Left forelimb (tissue), 1 donor: ENCODE results near the gene EBF3.

Experiments used
- DNase-seq: peaks from one replicate; pipeline ENCODE4 v3.0.0-alpha.2; 2018; ENCODE audit warnings: low spot score

Gene EBF3

DNA sequence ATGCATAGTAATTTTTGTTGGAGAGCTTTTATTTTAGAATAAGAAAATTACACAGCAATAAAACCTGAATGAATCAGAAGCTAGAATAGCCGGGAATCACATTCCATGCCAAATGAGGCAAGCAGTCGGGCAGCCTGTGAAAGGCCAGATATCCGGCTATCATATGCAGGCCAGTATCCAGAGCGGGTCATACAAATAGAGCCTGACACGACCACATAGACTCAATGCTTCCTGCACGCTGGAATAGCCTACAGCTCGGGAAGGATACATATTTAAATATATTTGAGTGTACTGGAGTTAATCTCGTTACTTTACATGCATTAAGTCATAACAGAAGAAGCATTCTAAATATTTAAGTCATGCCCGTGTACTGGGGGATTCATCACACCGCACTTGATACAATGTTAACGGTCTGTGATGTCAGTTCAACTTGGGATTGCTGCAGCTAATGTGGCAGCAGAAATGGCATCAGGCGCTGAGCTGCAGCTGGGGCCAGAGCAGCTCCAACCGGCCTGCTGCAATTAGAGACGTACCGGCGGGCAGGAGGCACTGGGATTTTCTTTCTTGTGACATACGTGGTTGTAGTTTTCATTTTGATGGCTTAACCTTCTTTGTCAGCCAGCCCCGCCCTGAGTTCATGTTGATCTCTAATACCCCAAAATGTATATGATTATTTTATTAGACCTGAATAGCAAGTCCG lies 112.0 kb downstream of the EBF3 start:
- DNase-seq: peak; percentile 37

DNA sequence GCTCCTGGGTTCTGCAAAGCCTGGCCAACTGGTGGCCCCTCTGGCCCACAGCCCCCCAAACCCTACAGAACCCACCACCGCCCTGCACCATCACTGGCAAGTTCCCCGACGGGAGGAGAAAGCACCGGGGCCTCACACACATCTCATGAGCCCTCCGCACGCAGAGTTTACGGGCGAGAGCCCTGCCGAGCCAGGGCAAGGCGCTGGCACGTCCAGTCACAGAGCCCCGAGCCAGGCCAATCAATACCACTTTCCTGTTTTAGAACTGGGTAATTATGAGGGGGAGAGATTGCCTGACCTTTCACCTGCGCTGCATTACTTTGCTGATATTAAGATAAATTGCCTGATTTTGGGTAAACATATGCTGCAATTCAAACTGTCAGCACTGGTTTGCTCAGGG lies 113.3 kb downstream of the EBF3 start:
- peak; percentile 36 for DNase-seq

DNA sequence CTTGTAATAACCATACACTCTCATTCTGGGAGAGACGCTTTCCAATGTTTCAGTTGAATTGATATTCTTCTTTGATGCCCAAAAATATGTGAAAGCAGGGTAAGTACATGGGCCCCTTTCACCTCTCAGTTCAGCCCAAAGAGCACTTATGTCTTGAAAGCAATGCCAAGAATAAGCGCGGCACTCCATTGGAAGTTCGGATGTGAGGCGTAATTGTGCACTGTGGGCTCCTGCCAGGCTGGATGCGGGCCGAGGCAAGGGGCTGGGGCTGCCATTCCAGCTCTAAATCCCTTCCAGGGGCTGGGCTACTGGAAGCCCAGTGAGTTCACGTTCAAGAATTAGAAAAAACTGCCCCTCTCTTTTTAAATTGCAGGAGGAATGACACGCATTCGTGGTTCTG lies 113.8 kb downstream of the EBF3 start:
- DNase-seq: peak; percentile 26

DNA sequence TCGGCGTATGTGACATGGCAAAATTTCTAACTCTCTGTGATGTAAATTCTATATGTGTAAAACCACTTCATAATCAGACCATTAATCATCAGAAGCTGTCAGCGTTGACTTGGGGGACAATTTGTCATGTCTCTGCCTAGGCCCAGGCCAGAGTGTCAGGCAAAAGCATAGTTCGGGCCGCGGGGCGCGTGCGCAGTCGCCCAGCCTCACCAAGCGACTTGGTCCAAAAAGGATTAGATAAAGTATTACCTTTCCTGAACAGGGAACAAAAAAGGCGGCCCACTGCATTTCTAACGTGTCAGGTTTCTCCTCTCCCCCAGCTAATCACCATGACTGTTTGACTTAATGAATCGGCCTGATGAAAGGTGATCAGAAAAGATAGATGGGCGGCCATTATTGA lies 114.2 kb downstream of the EBF3 start:
- peak; percentile 20 for DNase-seq

DNA sequence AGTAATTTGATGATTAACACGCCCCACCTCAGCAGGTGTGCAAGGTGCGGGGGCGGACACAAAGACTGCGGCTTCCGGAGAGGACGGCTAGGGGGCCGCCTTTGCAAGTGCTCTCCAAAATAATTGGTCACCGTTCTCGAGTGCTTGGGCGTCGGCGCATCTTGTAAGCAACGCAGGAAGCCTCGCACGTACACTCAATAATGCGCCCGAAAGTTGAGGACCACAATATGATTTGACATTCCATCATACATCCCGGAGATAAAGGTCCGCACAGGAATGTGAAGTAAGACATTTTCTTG lies 114.7 kb downstream of the EBF3 start:
- peak; percentile 33 for DNase-seq

DNA sequence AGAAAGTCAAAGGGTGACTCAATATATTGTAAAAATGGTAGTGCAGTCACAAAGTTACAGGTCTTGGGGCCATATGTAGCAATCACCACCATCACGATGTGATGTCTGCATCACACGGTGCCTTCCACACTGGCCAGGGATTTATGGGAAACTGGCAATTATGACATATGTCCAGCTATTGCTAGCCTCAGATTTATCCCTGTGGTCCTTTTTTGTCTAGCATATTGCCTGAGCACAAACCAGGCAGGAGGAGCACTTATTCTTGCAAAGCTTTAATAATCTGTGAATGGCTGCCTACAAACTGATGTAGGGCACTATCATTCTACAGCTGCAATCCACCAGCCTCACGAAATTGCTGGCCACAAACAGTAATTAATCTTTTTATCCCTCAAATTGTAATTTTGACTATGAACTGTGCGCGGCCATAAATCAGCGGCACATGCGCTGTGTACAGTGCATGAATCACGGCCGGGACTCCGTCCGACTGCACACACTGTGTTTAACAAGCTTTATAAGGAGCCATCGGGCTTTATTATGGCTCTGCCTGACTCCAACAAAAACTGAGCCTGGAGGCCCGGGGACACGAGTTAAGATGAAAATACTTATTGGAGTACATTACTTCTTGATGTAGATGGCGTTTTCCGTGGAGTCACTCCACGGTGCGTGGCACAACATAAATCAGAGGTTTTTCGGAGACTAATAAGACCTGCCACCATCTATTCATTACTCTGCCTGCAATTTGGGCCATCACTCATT lies 115.2 kb downstream of the EBF3 start:
- peak; percentile 42 for DNase-seq

DNA sequence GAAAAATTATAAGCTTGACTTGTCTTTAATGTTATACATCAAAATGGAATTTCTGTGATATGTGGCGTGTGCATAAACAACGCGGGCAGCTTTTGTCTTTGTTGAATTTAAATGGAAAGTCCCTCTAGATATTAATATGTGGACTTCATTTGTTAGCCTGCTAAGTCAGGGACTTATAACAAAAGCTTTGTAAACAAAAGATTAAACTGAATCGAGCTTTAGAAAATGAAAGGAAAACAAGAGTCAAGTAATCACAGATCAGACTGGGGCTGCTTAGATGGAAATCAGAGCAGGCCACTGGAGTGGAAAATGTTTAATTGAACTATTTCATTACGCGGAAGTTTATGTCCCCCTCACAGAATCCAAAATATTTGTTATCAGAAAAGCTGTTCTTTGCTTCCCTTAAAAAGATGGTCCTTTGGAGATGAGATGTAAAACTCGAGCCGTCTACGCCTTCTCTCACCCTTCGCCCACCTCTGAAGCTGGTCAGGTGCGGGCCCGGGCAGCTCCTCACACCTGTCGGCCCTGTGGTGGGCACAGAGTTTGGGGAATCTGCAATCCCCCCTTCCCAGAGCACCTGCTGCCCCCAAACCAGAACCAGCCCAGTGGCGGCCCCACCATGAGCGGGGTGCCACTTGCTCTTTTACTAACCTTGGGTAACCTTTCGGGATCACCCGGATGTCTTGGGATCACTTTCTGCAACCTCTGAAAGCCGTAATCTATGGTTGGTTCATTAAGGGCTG lies 116.2 kb downstream of the EBF3 start:
- peak; percentile 28 for DNase-seq

DNA sequence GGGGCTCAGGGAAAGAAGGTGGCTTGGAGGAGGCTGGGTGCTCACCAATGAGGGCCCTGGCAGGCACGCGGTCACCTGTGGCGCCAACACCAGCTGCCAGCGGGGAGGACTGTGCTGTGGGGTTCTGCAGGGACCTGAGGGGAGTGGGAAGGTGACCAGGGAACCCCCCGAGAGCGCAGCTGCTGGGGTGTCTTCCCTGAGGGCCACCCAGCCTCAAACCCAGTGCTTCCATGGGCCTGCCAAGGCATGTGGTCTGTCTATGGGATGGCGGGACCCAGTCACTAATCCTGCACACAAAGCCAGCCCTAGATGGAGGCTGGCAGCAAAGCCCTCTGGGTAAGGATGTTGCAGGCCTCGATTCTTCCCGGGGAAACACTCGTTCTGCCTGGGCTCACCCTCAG lies 117.1 kb downstream of the EBF3 start:
- no peak for DNase-seq

DNA sequence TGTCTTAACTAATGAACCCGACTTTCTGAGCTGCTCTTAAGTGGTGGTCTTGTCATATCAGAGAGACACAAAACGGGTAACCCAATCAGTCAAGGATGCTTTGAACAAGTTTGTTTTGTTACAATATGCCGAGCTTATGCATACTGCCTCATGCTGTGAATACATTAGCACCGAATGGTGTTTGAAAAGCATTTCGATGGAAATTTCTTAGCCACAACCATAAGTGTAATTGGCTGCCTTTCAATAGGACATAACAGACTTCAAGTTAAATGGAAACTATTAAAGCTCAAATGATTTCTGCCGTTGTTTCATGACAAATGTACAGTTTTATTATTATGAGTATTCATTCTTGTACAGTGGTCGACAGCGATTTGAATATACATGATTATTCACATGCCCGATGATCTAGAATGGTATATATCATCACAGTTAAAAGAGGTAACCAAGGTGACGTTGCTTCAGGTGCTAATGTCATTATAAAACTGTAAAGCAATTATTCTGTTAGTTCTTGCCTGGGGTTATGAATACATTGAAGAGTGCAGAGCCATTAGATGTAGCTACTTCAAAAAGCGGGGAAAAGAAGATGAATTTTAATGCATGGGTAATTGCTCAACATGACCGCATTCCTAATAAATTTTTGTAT lies 118.8 kb downstream of the EBF3 start:
- DNase-seq: no peak

DNA sequence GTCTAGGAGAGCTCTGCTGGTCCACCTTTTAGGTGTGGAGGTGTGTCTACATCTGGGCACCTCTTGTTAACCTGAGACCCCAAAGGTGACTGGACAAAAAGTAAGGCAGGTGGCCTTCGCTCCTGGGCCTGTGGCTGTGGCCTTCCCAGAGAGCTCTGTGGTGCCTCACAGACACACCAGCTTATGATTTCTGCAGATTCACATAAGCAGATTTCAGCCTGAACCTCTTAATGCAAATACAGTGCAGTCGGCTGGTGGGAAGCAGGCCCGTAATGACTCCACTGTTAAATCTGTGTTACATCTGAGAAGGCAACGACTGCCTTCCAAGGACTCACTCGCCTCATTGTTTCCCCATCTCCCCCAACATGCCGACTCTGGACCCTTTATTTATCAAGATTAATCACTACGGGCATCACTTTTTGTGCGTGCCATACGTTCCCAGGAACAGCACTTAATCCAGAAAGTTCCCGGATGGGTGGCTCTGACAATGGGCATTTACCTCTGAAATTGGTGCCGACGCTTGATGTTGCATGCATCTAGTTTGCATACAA lies 119.8 kb downstream of the EBF3 start:
- no peak for DNase-seq

DNA sequence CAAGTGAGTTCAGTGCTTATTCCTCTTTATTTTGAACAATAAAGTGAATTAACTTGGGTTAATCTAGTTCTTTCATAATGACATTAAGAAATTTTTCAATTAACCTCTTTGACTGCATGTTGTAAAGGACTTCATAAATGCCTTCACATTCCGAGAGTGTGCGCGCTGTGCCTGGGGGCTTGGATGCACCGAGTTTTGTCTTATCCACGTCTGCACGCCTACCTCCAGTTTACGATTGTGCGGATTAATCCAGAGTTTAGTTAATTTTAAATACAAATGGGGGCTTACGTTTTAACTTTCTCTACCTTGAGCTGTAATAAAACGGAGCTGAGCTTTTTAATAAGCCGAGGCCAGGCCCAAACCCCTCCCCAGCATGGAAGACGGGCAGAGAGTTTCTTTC lies 120.4 kb downstream of the EBF3 start:
- no peak for DNase-seq

DNA sequence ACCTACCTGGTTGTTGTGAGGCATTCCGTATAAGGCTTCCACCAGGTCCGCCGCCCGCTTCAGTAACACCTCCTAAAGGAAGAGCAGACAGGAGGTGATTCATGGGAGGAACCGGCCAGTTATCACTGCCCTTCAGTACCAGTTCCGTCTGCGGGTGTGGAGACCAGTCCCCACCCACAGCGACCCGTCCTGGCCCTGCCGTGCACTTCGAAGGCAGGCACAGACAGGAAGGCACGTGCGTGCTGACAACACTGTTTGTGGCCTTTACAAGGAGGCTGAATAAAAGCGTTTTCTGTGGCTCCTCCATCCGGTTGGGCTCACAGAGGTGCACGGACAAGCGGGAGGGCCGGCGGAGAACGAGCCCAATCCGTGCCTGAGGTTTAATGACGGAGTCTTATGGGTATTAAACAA lies 120.9 kb downstream of the EBF3 start:
- DNase-seq: no peak

DNA sequence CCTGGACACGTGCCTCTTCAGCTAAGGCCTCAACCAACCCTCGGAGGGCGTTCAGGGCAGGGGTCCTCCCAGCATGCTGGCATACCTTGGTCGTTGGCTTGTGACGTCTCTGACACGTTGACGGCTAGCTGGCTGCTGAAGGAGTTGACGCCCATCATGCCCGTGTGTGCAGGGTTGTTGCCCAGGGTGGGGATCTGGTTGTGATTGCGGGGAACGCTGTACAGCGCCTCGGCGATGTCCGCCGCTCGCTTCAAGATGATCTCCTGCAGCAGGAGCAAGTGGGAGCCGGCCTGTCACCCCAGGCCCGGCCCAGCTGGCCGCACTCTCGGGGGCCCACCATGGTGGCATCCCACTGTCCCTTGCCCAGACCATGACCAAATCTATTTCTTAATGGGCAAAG lies 122.0 kb downstream of the EBF3 start:
- DNase-seq: no peak

DNA sequence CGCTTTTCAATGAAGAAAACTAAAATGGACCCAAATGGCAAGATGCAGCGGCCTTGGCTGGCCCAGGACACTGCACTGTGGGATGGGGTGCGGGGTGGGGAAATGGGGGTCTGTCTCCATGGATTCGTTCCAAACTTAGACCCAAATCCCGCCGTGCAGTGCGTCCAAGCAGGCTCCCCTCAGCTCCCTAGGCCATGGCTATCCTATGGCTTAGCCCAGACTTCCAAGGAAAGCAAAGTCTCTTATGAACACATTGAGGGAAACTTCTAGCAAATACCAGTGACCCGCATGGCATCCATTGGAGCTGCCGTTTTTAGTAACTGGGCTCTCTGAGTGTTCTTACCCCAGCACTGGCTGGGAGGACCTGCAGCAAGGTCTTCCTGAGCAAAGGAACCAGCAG lies 122.5 kb downstream of the EBF3 start:
- no peak for DNase-seq

DNA sequence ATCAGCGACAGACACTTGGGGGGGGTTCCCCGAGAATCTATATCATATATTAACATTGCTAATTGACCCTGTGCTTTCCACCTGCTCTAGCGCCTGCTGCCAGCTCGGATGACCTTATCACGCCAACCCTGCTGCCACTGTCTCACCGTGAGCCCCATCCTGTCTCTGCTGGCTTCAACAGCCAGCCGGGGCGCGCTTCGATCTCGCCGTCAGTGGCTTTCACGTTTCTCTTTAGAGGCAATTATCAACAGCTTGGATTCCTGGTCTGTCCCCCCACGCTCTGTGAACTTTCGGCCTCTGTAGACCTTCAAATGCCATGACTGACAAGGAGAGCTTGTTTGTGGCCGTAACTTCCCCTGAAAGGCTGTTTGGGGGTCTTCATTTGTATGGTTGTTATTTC lies 123.0 kb downstream of the EBF3 start:
- DNase-seq: no peak

DNA sequence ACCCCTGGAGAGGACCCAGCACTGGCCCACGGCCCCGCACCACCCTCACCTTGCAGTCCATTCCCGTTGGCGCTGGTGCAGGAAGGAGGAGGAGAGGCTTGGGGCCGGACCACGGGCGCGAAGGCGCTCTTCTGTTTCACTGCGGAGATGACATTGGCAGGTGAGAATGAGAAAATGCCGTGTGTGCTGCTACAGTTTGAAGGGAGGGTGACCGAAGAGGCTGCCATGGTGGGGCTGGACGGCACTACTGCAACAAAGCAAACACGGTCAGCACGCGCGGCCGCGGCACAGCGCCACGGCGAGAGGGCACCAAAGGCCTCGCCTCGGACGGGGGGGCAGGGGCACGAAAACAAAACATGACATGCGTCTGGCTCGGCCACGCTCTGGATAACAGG lies 123.9 kb downstream of the EBF3 start:
- DNase-seq: no peak

DNA sequence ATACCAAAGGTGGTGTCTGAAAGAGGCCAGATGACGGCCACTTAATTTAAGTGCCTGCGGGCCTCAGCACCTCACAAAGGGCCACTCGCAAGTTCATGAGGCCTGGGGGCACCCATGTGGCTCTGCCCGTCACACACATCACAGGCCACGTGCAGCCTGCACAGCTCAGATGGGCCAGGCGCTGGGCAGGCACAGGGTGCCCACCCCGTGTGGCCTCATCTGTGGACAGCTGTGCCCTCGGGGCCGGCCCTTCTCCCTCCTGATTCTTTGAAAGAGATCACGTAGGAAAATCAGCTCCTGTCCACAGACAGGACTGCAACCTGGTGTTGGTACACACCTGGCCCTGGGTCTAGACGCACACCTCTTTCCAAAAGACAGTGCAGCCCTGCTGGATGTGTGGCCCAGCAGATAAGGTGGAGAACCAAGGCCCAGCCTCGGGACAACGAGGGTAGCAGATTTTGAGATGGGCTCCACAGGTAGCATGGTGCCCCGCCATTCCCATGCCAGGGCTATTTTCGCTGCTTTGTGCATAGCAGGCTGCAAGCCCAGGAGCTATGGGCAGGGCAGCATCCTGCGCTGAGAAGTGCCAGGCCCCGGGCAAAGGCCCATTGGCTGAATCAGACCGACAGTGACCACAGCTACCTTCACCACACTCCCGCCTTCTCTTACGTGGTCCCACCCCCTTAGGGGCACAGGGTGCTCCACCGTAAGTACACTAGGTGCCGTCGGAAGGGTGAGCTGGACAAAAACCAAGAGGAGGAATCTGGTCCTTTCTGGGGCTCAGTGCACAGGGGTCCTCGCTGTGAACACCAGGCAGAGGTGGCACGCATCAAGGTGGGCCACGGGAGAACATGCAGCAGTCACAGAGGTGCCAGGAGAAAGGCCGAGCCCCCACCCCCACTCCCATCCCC lies 124.5 kb downstream of the EBF3 start:
- no peak for DNase-seq

DNA sequence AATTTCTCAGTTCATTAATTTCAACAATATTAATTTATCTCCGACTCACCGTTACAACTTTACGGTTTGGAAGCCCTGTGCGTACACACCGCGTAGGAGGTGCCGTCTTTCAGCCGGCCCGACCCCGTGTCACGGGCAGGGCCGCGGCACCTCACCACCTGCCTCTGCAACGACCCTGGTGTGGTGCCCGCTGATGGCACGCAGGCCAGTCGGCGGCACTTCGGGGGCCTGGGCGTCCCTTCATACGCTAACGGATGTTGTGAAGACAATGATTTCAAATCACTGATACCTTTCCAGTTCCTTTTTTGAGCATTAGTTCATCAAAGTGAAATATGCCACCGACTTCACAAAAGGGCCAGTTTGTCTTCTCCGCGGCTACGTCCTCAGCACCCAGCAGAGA lies 125.3 kb downstream of the EBF3 start:
- DNase-seq: no peak

DNA sequence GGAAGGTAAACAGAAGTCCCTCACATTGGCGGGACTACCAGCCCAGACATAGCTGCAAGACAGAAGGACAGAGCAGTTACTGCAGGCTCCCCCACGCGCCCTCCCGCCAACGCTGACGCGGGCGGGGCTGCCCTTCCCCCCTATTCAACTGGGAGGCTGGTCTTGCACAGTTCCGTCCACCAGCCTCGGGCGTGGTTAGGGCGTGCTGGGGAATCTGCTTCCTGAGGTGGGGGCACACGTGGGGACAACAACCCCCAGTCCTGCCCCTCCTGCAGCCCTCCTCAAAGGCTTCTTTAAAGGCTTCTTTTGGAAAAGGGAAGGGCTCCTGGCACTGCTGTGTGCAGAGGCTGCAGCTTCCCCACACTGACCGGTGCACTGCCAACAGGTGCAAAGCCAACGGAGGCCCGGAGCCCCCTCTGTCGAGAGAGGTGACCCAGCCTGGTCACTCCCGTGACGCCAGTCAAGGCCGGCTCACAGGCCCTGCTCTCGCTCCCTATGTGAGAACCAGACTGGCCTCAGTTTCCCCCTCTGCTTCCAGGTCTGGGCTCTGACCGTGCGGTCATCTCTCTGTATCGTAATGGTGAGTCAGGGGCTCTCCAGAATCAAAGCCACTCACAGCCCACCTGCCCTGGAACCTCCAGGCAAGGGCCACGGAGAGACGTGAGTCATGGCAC lies 126.0 kb downstream of the EBF3 start:
- no peak for DNase-seq

DNA sequence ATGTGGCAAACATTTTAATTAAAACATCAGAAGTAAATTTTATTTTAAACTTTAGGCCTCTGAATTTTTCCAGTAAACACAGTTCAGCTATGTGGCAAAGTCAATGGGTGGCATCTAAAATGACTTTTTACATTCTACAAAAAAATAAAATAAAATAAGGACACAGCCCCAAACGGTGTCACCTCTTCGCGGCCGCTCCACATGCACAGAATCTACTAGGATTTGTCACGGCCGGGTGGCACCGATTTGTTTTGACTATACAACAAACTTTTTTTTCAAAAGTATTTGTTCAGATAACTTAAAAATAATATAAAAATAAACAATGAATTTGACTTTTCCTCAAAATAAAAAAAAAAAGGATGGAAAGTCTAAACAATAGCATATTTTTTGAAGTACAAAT lies 127.8 kb downstream of the EBF3 start:
- DNase-seq: no peak
